ENCODE measurements around the gene RAMAC.
"Not testable (repeated sequence)": the region's sequence is repeated elsewhere in the genome, so short reads cannot be mapped to it uniquely, and the experiment has no call there.

The RAMAC gene

DNA sequence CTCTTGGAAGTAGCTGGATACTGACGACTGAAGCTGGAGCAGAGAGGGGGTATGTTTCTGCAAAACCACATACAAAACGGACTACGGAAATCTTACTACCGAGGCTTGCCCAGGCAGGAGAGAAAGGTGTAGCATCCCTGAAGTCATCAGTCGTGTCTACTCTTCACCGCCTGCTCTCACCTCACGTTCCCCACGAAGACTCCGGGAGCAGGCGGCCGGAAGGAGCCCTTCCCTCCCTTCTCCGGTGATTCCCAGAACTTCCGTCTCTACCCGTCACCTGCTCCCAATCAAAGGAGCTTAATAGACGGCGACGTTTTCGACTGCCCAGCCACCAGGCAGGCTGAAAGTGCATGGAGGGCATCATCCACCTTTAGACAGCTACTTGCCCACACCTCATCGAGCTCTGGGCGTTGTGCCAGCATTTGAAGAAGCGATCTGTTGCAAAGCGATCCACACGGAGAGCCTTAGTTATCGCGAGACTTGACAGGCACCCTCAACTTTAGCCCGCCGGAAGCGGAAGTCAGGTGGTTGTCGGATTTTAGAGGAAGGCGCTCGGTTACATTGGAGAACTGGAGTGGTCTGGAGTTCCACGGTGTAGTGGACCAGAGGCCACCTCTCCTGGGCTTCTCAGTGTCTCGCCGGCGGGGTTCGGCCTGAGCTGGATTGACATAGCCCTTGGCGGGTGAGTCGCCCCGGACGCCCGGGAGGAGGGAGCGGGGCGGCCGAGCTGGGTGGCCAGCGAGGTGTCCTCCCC, at the start of gene RAMAC:
TSS of gene RAMAC (plus strand) at position 523 of the 754 bp plus-strand sequence. CDS start 2,809 bp downstream, outside the sequence.
- peak; percentile 91 for DNase-seq

DNA sequence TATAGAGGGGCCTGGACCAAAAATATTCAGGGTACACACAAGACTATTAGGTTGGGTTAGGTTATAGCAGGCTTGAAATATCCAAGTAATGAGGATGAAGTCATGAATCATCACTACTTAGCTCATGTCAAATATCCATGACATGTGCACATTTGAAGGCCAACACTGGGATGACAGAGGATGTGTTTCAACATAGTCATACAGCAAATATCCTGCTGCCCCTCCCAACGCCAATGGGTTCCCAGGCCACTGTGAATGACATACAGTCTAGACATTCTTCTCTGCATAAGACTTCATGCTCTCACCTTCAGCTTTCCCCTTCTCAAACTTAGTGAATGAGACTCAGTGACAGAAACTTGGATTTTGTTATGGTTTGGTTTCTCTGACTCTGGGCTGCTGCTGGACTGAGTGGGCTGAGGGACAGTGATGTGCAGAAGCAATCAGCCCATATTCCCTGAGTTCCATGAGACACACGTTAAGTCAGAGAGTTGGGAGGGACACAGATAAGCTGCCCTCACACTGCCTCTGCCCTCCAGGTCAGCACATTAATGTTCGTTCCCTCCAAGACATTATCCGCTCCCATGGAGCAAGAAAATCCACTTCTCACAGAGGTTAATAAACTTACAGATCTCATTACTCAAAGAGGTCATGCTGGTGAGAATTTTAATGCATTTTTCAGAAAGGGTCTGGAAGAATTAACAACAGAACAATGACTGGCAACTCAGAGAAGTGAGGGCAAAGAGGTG, 48.9 kb upstream of the RAMAC start:
- no peak for DNase-seq

DNA sequence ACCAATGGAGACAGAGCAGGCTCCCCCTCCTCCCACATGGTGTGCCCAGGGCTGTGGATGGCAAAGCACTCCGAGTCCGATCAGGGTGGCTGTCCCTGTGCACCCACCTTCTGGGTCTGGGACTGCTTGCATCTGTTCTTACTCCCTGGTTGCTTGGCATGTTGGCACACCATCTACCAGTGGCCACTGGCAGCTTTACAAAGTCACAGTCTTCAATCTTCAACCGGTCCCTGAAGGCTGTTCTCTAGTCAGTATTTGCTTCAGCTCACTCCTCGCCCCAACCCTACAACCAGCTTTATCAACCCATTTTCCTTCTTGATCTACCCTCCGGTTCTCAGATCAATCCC, 48.3 kb upstream of the RAMAC start:
- no peak for DNase-seq

DNA sequence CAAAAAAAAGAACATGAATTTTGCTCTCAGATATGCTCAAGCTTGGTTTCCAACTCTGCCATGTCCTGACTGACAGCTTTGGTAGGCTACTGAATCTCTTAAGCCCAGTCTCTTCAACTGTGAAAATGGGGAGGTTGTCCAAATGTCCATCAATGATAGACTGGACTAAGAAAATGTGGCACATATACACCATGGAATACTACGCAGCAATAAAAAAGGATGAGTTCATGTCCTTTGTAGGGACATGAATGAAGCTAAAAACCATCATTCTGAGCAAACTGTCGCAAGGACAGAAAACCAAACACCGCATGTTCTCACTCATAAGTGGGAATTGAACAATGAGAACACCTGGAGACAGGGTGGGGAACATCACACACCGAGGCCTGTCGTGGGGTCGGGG, 46.3 kb upstream of the RAMAC start:
- not testable (repeated sequence) for DNase-seq

DNA sequence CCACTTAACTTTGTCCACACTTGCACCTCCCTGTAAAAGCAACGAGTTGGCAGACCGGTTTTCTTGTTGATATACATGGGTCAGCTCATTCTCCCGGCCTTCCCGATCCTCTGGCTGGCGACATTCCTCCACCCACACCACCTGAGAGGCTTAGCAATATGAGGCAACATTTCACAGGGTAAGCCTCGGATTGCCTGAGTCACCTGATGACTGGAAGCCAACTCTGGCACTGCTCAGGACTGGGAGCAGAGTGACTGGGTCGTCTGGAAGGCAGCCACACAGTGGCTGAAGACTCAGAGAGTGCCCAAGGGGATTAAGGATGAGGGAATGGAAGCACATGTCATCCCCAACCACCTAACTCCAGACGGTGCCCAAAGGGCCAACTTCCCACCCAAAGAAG, 43.3 kb upstream of the RAMAC start:
- no peak for DNase-seq

DNA sequence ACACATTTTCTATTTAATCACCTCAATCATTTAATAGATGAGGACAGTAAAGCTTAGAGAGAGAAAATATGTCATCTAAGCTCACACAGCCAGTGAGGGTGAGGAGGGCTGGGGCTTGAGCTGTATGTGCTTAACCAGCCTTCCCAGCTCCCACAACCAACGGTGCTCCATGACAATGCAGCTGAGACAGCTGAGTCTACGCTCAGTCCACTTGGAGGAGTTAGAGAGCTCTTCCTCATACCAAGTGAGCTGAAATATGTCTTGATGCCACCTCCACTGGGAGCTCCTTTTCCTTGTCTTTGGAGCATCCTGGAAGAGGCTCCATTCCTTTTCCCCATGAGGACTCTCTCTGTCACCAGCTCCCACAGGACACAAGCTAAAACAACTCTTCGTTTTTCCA, 42.8 kb upstream of the RAMAC start:
- DNase-seq, result no peak

DNA sequence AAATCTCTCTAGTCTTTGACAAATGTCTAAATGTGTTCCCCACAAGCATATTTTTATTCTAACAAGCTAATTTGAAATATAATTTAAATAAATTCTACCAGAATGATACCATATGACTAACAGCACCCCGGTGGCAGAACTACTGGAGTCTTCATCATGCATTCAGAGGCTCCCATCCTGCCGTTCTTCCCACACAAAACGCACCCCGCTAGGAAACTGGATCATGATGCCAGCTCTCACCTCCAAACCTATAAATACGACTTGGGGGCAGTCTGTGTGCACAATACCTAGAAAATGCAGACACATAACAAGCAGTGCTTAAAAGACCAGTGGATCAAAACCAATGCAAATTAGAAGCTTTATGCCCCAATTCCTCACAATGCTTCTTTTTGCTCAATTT, 42.0 kb upstream of the RAMAC start:
- DNase-seq, result no peak

DNA sequence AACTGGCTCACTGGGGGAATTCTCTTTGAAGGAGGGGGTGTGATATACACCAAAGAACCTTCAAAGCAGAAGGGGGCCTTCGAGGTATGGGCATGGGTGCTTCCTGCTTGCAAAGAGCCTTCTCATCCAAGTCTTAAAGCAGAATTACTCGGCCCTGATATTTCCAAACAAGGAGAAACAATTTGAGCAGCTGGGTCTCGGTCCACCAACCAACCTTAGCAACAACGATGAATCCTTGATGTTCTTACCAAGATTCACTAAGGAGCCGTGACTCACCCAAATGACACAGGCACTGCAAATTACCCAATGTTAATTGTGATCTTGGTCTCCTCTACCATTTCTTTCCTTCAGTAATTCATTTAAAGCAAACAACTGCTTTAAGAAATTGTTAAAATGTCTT, 41.2 kb upstream of the RAMAC start:
- DNase-seq, result no peak

DNA sequence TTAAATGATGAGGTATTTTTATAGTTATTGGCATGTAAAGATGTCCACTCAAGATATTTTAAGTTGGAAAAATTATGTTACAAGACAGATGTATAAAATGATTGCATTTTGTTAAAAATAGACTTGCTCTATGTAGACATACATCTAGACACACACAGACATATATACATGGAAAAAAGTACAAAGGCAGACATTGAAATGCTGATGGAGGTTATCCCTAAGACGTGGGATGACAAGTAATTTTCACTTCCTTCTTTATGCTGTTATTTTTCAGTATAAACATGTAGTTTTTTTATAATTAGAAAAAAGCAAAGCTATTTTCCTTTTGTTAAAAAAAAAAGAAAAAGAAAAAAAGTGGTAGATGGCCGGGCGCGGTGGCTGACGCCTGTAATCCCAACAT, 40.7 kb upstream of the RAMAC start:
- no peak for DNase-seq

DNA sequence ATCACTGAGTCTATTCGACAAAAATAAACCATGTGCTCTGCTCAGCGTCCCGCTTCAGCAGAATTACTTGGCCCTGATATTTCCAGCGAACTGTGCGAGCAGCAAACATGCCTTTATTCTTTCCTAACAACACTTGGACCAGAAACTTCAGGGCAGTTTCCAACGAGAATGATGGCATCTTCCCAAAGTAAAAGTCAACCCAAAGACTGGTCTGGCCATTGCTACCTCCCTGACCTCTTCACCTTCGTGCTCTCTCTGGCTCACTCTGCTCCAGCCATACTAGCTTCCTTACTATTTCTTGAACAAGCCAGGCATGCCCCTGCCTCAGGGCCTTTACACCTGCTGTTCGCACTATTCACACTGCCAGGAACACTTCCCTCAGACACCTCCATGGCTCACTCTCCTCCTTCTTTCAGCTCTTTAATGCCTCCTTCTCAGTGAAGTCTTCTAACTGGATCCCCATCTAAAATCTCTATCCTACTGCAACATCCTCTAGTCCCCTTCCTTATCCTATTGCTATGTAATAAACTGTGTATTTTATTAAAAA, 39.8 kb upstream of the RAMAC start:
- no peak for DNase-seq

DNA sequence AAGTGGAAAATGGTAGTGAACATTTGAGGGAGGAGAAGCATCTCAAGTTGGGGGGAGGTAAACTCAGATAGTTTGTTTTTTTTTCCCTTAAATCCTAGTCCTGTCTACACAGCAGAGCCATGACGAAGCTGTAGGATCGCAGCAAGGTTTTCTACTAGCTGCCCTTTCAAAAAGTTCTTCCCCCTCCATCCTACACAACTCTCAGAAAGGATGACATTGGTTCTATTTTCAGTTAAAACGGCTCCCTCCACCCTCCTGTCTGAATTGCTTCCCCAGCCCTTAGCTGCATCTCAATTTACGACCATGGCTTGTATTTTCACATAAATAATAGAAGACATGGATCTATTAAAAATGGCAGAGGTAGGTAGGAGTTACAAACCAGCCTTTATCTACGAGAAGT, 35.7 kb upstream of the RAMAC start:
- DNase-seq, result no peak

DNA sequence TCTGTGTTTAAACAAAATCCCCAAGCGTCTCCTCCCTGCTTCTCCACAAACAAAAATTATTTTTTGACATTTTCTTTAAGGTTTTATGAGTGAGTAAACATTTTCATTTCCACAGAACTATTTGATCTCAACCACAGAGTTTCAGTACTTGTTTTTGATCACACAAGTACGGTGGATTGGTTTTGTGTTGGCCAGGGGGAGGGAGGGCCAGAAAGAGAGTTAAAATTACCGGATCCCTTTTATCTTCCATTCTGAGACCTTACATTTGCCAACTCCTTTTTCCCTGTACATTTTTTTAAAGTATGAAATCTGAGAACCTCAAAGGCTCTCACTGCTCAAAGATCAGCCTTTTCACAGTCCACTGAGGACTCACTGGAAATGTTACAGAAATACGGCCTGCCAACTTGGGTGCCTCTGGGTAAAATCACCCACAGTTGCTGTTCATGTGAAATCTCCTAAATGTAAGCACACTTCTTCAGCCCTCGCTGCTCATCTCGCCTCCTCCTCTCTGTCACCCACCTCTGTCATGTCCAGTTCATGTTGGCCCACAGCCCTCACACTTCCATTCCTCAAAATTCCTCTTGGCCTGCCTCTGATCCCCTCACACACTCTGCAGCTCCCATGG, 35.2 kb upstream of the RAMAC start:
- DNase-seq, result no peak

DNA sequence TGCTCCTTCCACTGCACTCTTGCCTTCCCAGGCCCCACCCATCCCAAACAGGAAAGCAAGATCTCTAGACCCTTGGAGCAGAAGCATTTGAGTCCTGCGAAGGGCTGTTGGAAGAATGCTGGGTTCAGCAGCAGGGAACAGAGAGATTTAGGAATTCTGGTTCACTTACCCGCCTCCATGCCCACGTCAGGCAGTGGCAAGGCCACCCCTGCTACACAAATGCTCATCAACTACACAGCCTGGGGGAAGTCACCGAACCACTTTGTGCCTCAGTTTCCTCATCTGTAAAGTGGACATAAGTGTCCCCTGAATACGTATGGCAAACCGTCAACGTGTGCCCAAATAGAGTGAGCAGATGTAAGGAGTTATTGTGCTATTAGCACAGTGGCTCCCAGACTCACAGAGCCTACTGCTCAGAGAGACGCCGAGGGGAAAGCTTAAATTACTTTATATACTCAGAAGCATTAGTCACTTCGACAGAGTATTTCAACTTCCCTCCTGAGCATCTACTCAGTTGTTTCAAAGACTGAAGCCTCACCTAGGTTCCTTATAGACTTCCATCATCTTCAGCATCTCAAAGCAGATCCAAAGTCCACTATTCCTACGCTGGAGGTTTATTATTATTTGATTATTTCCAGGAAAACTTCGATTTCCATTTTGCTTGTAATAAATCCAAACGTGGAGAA, 34.4 kb upstream of the RAMAC start:
- DNase-seq, result no peak

DNA sequence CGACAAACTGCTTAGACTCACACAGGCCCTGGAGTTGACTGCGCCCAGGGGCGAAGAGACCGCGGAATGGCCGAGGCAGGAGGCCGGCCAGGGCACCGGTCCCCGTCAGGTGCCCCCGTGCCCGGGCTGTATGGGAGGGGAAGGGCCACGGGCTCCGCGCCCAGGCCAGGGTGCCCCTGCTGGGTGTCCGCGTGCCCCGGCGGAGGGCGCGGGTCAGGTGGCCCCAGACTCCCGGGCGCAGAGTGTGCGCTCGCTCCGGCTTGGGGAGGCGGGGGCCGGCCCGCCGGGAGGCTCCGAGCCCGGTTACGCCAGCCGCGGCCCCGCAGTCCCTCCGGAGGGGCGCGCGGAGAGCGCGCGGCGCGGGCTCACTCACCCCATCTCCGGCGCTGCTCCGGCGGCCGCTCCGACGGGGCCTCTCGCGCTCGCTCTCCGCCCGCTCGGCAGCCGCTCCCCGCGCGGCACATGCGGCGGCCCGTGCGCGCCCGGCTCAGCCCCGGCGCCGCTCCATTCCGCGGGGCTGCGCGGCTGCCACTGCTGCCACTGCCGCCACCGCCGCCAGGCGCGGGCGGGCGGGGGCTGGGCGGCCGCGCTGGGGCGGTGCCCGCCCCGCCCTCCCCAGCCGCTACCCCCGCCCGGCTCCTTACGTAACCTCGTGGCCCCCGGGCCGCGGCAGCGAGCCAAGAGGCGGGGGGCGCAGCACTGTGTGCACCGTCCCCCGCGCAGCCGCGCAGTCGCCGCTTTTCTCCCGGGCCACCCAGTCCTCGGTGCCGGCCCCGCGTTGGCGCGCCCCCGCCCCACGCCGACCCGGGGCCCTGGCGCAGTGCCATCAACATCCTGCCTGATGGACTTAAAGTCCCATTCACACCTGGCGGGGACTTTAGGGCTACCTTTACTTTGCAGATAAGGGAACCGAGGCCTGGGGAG, 33.6 kb upstream of the RAMAC start, which contains the start of gene HOMER2:
TSS of gene HOMER2 (minus strand) at position 563 of the 924 bp plus-strand sequence. CDS start at position 378, 185 bp downstream.
- DNase-seq, result peak; percentile 59

DNA sequence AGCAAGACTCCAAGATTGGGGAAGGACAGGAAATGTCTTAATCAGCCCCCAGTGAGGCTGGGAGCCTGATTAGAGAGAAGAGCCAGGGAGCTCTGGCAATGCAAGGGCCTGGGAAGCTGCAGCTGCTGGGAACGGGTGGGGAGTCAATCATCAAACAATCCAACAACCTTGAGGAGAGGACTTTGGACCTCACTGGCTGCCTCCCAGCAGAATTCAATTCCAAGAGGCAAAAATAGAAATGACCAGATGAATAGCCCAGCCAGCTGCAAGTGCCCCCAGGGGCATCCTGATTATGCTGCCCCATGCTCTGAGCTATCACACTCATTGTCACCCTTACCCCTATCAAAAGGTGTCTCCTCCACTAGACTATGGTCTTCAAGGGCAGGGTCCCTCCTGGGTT, 27.4 kb upstream of the RAMAC start:
- no peak for DNase-seq

DNA sequence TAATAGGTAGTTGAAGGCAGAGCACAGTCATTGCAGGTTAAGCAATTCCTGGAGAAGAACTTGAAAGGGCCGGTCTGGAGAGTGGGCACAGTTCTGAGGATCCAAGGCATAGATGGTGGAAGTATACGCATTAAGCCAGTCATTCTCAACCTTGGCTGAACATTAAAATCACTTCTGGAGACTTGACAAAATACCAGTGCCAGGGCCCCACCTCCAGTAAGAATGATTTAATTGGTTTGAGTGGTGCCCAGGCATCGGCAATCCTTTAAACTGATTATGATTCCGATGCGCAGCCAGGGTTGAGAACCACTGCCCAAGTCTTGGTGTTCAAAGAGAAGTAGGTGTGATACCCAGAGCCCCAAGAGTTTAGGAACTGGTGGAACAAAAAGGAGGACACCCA, 26.6 kb upstream of the RAMAC start:
- DNase-seq, result no peak

DNA sequence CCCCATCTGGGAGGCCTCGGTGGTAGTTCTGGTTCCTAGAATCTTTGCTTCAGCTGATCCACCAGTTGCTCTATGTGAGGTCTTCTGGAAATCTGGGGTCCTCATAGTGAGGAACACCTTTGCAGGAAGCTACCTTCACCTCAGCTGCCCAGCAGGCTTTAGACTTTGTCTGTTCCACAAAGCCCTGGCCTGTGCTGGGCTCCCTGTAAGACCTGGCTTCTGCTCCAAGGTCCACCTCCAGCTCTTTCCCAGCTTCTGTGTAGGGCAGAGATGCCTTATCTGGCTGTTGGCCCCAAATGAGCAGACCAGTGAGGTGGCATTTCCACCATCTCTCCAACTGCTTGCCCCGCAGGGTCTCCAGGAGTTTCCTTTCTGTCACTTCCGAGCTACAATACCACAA, 25.2 kb upstream of the RAMAC start:
- DNase-seq, result no peak

DNA sequence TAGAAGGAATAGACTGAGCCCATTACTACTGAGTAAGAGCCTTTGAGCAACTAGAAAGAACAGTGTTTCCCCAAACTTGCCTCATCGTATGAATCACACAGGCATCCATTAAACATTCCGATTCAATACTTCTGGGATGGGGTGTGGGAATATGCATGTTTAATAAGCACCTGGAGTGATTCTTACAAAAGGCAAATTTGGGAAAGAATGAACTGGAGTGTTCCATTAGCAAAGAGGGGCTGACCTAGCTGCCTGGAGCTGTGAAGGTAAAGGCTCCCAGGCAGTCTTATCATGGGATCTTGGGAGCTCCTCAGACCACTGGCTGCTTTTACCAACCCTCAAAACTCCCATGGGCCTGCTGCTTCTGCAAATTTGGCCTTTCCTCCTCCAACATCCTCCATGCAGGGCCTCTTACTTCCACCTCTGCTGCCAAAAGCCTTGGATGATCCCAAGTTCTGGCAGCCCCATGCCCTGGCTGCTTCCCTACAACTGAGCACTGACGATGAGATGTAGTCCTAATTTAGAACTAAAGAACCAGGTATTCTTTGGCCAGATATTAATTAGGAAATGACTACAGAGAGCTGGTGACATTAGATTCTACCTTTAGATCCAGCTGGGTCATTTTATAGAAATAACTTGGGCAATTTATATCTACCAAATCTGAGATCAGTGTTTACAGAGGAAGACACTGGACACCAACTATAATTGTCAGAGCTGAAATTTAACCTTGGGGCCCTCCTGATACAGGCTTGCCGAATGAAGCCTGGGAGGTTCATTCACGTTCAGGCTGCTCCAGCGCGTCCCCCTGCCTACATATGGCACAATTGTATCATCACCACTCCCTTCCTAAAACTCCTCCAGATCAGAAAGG, 22.3 kb upstream of the RAMAC start:
- DNase-seq, result no peak

DNA sequence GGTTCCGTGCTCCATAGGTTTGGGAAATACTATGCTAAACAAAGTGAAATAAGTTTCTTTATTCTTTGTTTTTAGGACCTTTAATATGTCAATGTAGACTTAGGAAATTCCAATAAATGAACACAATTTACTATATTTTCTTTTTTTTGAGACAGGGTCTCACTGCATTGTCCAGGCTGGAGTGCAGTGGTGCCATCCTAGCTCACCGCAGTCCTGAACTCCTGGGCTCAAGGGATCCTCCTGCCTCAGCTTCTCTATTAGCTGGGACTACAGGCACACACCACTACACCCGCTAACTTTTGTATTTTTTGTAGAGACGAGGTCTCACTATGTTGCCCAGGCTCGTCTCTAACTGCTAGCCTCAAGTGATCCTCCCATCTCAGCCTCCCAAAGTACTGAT, 21.1 kb upstream of the RAMAC start:
- DNase-seq, result no peak

DNA sequence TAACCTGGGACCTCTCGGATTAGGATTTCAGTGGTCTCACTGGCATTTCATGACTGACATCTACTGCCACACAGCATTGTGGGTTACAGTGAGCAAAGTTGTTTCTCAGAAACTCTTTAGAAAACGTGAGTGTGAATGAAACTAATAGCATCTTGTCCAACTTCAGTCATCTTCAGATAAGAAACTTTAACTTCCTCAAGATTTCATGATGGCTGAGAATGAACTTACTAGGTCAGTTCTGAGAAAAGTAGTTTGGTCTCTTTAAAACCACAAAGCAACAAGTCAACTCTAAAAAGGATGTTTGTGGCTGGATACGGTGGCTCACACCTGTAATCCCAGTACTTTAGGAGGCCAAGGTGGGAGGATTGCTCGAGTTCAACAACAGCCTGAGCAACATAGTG, 19.3 kb upstream of the RAMAC start:
- DNase-seq, result no peak

DNA sequence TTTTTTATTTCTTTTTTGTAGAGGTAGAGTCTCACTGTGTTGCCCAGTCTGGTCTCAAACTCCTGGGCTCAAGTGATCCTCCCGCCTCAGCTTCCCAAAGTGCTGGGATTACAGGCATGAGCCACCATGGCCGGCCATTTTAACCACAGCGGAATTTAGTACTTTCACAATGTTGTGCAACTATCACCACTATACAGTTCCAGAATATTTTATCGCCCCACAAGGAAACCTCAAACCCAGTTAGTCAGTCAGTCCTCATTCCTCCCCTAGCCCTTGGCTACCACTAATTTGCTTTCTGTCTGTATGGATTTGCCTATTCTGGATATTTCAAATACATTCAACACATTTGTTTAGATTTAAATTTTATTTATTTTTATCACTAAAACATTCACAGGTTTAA, 17.9 kb upstream of the RAMAC start:
- no peak for DNase-seq
